Kidney epithelial cell (primary cell): ENCODE results near the gene TCTN2. TPM values are rescaled to one million over a fixed set of nuclear protein-coding genes. Genes with fewer than 3 reads are reported as not detected.

Source experiments
- DNase-seq: peaks from one replicate; pipeline ENCODE4 v3.0.0-alpha.2; 2010; ENCODE audit warnings: low read depth
- H3K27me3 ChIP-seq: 2 replicates; pipeline ENCODE4 v1.6.0; 2011; ENCODE audit warnings: low read length; ENCODE audit not compliant: control insufficient read depth, insufficient read depth
- H3K36me3 ChIP-seq: 2 replicates; pipeline ENCODE4 v1.5.1; 2011; ENCODE audit warnings: low read length; ENCODE audit not compliant: control insufficient read depth, insufficient read depth
- H3K4me3 ChIP-seq: 2 replicates; pipeline ENCODE4 v1.5.1; 2011; ENCODE audit warnings: low read depth, mild to moderate bottlenecking, control low read depth, low read length
- CTCF ChIP-seq: IDR thresholded peaks from 2 replicates; pipeline ENCODE4 v1.5.1; 2011; ENCODE audit warnings: mild to moderate bottlenecking, moderate library complexity, low read length, control low read depth, inconsistent platforms; ENCODE audit not compliant: insufficient read depth, poor library complexity, severe bottlenecking
- total RNA-seq: library from RNA; depleted of rRNA; stranded (reverse); fragments of >200 nt; gene quantifications from 2 replicates; pipeline ENCODE4 v1.2.3, GENCODE V29; 2015

The TCTN2 gene
- total RNA-seq, 1 donor from 2014 or later, result 13.4 TPM

- H3K4me3 ChIP-seq, result no peak overlapping the region
- no peak for DNase-seq
- TF ChIP-seq CTCF, result no peak
- no peaks in the 10 kb centered on the region for H3K36me3 ChIP-seq
- no peaks in the 10 kb centered on the region for H3K27me3 ChIP-seq
Observed at GRCh38 chr12:123723011-123723410, 52.1 kb downstream of the TCTN2 start.

- no peak for DNase-seq
- Histone ChIP-seq H3K4me3 (no peak overlapping the region), H3K27me3 (no peaks in the 10 kb centered on the region), H3K36me3 (no peaks in the 10 kb centered on the region)
- TF ChIP-seq CTCF, result no peak
Observed at GRCh38 chr12:123723765-123724164, 52.9 kb downstream of the TCTN2 start.

GRCh38 chr12:123726244-123726643 lies 55.3 kb downstream of the TCTN2 start:
- Histone ChIP-seq H3K4me3 (no peak overlapping the region), H3K36me3 (no peaks in the 10 kb centered on the region), H3K27me3 (no peaks in the 10 kb centered on the region)
- no peak for DNase-seq
- no peak for TF ChIP-seq CTCF

GRCh38 chr12:123726962-123727361 lies 56.0 kb downstream of the TCTN2 start:
- no peak for TF ChIP-seq CTCF
- Histone ChIP-seq H3K27me3 (no peaks in the 10 kb centered on the region), H3K36me3 (no peaks in the 10 kb centered on the region), H3K4me3 (no peak overlapping the region)
- DNase-seq, result no peak

- no peak for DNase-seq
Observed at GRCh38 chr12:123727878-123728277, 57.0 kb downstream of the TCTN2 start.

More at GRCh38 chr12:123727878-123728277, 57.0 kb downstream of the TCTN2 start:
- no peak for TF ChIP-seq CTCF
- Histone ChIP-seq H3K36me3 (no peaks in the 10 kb centered on the region), H3K27me3 (no peaks in the 10 kb centered on the region), H3K4me3 (no peak overlapping the region)
